Measurements from ENCODE around the gene UBE4A.

UBE4A gene

DNA sequence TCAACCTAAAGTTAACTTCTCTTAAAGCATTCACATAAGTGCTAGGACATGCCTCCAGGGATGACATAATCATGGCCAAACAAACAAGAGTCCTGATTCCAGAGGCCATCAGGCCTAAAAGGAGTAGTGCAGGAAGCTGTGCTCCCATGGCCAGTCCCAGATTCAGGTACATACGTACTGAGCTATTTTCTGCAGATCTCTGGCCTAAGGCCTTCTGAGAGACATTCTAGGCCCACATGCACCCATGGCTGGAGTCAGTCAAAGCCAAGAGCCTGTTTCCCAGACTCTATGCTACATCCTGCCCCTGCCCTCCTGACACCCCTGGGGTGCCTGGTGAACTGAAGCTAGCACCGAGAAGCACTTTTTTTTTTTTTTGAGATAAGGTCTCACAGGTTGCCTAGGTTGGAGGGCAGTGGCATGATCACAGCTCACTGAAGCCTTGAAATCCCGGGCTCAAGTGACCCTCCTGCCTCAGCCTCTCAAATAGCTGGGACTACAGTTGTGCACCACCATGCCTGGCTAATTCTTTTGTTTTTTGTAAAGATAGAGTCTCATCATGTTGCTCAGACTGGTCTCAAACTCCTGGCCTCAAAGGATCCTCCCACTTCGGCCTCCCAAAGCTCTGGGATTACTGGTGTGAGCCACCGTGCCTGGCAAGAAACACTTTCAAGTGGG is 17.4 kb upstream of the UBE4A start:
- no peak for DNase-seq (ENCODE audit: low read depth in 2 of 2)

DNA sequence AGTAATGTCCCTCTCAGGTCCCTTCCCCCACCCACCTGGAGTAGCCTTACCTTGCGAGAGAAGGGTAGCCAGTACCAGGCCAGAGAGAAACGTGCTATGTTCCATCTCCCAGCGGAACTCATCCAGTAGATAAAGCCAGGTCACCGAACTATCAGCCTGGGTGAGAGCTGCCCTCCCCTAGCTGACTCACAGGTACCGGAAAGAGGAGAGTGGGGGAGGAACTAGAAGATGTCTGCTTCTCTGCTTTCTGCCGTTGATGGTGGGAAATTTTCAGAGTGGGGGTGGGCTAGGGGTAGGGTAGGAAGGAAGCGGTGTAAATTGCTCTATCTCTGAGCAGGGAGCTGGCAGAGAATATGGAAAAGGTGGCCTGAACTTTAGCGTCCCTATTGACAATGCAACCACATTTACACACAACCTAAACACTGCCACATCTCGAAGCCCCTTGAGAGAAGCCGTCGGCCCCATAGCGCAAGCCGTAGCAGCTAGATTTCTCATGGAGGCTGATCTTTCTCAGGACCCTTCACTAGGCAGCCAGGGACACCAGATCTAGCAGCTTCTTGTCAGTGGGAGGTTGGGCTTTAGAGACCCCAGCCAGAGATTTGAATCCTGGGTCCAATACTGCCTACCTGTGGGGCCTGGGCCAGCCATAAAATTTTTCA is 16.8 kb upstream of the UBE4A start, which contains the start of gene CD3D:
Gene CD3D, minus strand, starts transcription at position 203 of the 659 bp plus-strand sequence. Its CDS starts 98 bp downstream, at position 105.
- DNase-seq (ENCODE audit: low read depth in 2 of 2) = peak; percentile 58 to 63

DNA sequence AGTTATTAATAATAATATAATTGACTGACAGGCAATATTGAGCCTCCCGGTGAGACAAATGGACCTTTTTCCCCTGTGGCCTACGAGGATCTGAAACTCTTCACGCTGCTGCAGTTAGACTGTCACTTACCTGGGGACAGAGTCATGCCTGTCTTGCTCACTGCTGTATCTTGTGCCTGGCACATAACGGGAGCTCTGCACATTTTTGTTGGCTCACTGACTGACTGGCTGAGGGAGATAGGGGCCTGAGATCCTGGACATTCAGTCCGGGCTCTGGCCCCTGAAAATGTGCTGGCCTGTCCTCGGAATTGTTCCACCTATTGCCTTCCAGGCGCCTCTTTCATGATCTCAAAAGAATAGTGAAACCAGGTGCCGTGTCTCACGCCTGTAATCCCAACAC is 16.2 kb upstream of the UBE4A start:
- DNase-seq (ENCODE audit: low read depth in 2 of 2) = no peak

DNA sequence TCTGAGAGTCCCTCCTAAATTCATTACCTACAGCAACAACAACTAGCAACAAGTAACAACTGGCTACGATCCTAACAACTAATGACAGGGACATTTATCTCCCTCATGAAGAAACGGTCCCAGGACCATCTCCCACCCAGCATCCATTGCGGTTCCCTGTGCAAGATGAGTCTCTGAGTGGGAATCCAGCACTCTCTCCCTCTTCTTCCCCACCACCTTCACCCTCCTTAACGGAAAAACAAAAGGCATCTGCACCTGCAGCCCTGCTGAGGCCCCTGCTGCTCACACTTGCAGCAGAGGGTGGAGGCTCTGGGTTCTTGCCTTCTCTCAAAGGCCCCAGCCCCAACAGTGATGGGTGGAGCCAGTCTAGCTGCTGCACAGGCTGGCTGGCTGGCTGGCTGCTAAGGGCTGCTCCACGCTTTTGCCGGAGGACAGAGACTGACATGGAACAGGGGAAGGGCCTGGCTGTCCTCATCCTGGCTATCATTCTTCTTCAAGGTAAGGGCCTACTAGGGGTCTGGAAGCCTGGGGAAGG is 15.4 kb upstream of the UBE4A start, which contains the start of gene CD3G:
Gene CD3G, plus strand, starts transcription at position 364 of the 535 bp plus-strand sequence. Its CDS starts 80 bp downstream, at position 444.
- peak; percentile 45 to 53 for DNase-seq (ENCODE audit: low read depth in 2 of 2)

DNA sequence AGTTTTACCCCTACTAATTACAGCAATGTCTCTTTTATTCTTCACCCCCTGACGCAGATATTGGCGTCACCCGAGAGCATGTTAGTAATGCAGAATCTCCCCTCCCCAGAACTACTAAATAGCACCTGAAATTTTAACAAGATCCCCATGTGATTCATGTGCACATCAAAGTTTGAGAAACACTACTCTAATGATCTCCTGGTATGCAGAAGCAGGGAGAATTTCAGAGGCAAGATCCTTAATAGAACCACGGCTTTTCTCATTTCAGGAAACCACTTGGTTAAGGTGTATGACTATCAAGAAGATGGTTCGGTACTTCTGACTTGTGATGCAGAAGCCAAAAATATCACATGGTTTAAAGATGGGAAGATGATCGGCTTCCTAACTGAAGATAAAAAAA is 9.9 kb upstream of the UBE4A start:
- DNase-seq (ENCODE audit: low read depth in 2 of 2) = no peak

DNA sequence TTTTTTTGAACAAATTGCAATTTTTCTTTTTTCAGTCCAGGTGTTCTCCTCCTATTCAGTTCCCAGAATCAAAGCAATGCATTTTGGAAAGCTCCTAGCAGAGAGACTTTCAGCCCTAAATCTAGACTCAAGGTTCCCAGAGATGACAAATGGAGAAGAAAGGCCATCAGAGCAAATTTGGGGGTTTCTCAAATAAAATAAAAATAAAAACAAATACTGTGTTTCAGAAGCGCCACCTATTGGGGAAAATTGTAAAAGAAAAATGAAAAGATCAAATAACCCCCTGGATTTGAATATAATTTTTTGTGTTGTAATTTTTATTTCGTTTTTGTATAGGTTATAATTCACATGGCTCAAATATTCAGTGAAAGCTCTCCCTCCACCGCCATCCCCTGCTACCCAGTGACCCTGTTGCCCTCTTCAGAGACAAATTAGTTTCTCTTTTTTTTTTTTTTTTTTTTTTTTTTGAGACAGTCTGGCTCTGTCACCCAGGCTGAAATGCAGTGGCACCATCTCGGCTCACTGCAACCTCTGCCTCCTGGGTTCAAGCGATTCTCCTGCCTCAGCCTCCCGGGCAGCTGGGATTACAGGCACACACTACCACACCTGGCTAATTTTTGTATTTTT is 6.2 kb upstream of the UBE4A start:
- DNase-seq (ENCODE audit: low read depth in 2 of 2) = no peak

DNA sequence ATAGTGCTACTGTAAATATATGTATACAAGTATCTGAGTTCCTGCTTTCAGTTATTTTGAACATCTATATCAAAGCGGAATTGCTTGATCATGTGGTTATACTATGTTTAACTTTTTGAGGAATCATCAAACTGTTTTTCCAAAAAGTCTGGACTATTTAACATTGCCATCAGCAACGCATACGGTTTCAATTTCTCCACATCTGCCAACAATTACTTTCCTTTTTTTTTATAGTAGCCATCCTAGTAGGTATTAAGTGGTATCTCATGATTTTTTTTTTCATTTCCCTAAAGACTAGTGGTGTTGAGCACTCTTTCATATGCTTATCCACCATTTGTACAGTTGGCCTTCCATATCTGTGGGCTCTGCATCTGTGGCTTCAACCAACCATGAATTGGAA is 1.3 kb upstream of the UBE4A start:
- DNase-seq (ENCODE audit: low read depth in 2 of 2) = no peak

DNA sequence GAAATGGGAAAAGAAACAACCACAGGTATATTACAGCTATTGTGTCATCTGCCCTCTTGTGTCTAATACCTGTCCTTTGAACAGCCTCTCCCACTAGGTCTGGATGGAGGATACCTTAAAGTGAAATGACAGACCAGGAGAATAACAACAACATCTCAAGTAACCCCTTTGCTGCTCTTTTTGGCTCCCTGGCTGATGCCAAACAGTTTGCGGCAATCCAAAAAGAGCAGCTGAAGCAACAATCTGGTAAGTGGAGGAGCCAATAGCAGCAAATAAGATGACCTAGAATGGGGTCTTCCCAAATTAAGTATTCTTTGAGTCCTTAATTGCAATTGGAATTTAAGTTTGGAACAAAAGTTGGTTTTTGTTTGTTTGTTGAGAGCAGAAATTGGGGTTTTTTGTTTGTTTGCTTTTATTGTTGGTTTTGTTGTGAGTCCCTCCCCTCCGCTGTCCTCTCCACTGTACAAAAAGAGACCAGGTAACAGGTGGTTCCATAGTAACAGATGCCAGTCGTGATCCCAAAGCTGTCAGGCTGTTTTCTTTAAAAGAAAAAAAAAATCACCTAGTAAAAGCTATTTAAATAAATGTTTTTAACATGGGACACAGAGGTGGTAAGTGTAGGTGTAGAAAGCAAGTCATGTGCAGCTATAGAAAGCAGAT is 5.7 kb downstream of the UBE4A start:
- no peak for DNase-seq (ENCODE audit: low read depth in 2 of 2)

DNA sequence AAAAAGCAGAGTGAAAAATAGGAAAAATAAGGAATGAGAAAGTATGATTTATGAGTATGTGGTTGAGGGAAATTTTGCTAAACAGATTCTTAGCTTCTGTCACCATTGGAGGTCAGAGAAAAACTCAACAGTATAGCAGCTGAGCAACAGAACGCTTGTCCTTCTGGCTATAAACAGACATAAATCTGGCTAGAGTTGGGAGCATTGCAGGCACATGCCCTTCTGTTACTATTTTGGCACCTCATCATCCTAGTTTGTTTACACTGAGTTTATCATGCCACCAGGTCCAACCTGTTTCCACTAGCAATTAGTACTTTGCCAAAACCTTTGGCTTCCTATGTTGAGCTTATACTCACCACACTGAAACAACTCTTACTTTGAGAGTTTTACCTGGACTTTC is 6.9 kb downstream of the UBE4A start:
- DNase-seq (ENCODE audit: low read depth in 2 of 2) = no peak

DNA sequence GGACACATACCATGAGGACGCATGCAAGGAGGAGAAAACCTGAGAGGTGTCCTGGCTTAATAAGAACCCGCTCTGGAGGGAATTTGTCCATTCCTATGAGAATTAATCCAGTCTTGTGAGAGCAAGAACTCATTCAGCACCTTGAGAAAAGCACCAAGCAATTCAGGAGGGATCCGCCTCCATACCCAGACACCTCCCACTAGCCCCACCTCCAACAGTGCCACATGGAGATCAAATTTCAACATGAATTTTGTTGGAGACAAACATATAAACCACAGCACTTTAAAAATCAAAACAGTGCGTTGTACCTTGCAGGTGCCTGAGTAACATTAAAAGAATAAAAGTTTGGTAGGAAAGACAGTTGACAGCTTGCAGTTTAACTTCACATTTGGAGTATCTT is 11.4 kb downstream of the UBE4A start:
- DNase-seq (ENCODE audit: low read depth in 2 of 2) = no peak

DNA sequence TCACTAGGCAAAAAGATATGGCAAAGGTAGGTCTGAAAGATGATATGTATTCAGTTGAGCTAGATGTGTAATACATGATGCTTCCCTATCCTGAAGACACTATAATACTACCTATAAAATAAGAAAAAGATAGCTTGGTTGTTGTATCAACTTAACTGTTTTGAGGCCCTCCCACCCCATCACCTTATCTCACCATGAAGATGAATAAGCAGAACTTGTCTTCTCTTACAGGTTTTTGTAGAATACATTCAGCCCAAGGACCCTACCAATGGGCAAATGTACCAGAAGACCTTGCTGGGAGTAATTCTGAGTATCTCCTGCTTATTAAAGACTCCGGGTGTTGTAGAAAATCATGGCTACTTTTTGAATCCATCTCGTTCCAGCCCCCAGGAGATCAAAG is 13.9 kb downstream of the UBE4A start:
- no peak for DNase-seq (ENCODE audit: low read depth in 2 of 2)

DNA sequence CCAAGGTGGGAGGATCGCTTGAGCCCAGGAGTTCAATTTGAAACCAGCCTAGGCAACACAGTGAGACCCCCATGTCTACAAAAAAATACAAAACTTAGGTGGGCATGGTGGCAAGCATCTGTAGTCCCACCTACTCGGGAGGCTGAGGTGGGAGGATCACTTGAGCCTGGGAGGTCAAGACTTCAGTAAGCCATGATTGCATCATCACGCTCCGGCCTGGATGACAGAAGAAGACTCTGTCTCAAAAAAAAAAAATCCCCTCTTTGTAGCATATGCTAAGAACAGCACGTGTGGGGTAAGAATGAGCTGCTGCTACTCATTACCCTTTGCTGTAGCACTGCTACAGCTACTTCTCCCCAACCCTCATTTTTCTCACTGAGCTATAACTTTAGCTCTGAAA is 14.5 kb downstream of the UBE4A start:
- no peak for DNase-seq (ENCODE audit: low read depth in 2 of 2)

DNA sequence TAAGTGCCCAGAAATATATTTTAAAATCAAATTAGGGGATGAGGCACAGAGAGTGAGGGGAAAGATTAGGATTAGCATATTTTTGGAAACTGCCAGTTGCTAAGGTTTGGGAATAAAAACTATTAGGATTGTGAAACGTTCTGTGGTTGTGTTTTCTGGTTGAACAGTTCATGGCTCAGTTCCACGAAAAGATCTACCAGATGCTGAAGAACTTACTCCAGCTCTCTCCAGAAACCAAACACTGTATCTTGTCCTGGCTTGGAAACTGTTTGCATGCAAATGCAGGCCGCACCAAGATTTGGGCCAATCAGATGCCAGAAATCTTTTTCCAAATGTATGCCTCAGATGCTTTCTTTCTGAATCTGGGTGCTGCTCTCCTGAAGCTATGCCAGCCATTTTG is 15.3 kb downstream of the UBE4A start:
- no peak for DNase-seq (ENCODE audit: low read depth in 2 of 2)

DNA sequence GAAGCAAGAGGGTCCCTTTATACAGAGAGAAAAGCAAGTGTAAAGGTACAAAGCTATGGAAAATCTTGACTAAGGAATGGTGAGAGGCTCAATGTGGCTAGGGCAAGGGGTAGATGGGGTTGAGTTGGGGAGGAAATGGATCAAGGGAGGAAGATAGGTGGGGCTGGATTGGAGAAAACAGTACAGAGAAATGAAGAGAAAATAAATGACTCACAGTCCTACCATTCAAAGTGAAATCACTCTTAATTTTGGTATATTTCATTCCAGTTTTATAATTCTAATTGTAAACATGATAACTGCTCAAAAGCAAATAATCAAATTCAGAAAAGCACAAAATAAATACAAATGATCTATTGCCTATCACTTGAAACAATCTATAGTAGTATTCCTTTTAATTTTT is 16.6 kb downstream of the UBE4A start:
- DNase-seq (ENCODE audit: low read depth in 2 of 2) = no peak

DNA sequence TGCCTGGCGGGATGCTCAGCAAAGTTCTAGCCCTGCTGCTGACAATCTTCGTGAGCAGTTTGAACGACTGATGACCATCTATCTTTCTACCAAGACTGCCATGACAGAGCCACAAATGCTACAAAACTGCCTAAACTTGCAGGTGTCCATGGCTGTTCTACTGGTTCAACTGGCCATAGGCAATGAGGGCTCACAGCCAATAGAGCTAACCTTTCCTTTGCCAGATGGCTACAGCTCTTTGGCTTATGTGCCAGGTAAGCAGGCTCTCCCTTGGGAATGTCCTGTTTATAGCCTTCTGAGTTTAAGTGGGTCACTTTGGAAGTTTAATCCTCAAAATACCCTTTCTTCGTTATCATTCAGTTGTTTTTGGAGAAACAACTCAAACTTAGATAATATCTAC is 20.1 kb downstream of the UBE4A start:
- no peak for DNase-seq (ENCODE audit: low read depth in 2 of 2)

DNA sequence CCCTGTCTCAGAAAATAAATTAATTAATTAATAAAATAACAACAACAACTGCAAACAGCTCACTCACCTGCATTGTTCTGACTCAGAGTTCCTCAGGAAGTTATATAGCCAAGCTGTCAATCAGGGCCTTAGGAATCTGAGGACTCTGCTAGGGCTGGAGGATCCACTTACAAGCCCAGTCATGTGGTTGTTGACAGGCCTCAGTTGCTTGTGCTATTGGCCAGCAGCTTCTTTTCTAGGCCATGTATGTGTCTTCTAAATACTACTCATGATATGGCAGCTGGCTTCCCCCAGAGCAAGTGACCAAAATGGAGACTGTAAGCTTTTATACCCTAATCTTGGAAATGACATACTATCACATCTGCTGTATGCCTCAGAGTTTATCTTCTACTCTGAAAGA is 21.2 kb downstream of the UBE4A start:
- no peak for DNase-seq (ENCODE audit: low read depth in 2 of 2)

DNA sequence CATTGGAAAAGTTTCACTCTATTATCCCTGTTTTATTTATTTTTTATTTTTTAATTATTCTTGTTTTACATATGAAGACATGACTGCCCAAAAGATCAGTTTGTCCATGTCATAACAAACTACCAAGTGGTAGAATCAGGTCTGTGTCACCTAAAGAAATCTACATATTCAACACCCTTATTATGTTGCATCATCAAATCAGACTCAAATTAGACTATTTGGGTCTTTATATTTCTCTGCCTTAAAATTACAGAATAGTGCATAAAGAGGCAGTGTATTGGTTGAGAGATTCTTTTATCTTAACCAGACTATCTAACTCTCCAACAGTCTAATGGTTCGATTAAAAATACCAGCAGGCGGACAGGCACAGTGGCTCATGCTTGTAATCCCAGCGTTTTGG is 23.6 kb downstream of the UBE4A start:
- no peak for DNase-seq (ENCODE audit: low read depth in 2 of 2)

DNA sequence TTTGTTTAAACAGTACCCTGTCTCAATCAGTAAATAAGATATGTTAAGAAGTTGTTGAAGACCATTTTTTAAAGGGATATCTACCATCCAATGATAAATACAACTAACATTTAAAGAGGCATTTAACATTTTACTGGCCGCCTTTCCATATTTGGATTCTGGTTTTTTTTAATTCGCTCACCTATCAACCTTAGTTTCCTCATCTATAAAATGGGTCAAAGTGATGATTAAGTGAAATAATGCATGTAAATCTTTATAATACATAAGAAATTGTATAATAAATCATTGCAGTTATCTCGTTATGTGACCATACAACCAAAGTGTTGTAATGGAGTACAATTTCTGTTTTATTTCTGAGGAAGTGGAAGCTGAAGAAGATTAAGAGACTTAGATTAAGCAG is 24.3 kb downstream of the UBE4A start:
- DNase-seq (ENCODE audit: low read depth in 2 of 2) = no peak

DNA sequence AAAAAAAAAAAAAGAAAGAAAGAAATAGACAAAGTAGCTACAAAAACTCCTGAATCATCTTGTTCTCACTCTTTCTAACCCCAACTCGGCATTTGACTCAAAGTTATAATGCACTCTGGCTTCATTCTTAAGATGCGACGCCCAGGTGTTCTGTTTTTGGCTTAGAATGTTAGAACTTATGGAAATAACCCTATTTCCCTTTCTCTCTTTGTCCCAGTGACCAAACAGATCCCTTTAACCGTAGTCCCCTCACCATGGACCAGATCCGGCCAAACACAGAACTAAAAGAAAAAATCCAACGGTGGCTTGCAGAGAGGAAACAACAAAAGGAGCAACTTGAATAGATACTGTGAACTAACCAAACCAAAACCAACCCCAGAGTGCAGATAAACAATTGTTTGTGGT is 36.7 kb downstream of the UBE4A start:
- no peak for DNase-seq (ENCODE audit: low read depth in 2 of 2)

DNA sequence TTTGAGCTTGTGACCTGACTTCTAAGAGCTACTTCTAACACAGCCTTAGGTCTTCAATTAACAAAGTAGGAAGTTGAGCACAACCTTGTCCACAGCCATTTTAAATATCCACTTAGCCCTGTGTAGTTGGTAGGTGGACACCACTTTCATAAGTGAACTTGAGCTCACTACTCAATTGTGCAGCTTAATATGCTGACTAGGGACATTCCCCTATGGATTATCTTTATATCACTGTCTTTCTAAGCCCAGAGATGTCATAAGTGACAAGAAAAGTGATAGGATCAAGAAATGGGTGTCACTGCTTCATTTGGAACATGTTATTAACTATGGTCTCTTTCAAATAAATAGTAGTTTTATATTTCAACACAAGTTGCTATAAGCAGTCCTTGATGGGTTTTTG is 38.0 kb downstream of the UBE4A start:
- no peak for DNase-seq (ENCODE audit: low read depth in 2 of 2)

DNA sequence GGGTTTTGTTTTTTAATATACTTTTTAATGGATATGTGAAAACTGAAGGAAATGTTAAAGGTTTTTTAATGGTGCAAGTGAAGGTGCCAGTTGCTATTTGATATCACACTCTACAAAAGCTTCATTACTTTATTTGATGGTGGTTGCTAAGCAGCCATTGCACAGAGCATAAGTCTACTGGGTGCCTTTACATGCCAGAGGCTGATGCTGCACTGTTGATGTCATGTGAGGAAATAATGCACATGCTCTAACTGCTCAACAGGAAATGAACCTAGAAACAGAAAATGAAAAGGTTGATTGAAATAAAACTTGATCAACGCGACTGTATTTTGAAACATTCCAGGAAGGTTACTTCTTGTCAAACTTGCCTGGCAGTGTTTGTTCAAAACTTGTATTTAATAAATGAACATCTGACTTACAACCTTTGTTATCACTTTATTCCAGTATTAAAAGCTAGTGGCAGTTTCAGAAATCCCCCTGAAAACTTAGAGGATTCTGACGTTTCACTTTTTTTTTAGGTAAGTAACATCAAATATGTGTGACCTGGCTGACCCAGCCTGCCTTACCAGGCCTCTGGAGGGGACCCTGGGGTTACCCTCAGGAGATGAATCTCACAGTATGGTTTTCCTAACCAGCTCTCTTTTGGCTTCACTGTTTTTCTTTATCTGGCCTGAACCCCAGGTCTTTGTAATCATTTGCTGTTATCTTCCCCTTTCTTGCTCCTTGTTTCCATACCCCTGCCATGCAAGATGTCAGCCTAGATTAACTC is 39.6 kb downstream of the UBE4A start:
- DNase-seq (ENCODE audit: low read depth in 2 of 2) = peak in 1 of 2 donors; percentile 26

All from stimulated activated CD8-positive, alpha-beta memory T cell treated with anti-CD3 and anti-CD28 coated beads, Interleukin-7, amount 100 ng/mL, for 4 hours (primary cell).